Common myeloid progenitor, CD34-positive (primary cell): Measurements from ENCODE around the gene TBC1D9. TPM values are rescaled to one million over a fixed set of nuclear protein-coding genes. Genes with fewer than 3 reads are reported as not detected.

ENCODE experiments used
- CTCF ChIA-PET: fragments of 350-600 bp; sonication (Branson Sonifier 250); formaldehyde crosslinking; loops from one replicate; lab custom pipeline; 2021; ENCODE audit warnings: antibody characterized with exemption; lab: Charles Lee
- POLR2A ChIA-PET: fragments of 350-600 bp; sonication (Branson Sonifier 250); formaldehyde crosslinking; loops from one replicate; lab custom pipeline; 2021; ENCODE audit warnings: antibody characterized with exemption; lab: Charles Lee
- DNase-seq, 3 donors: peaks; one replicate each; pipeline versions ENCODE4 v3.0.0 to v3.0.0-alpha.2; 2013
- H3K27ac ChIP-seq, 2 experiments: 1 replicate in 1 of 2; 2 replicates in 1 of 2; pipeline ENCODE4 v1.7.0; 2013; ENCODE audit warnings: inconsistent platforms in 2 of 2, low read length in 2 of 2, mild to moderate bottlenecking in 2 of 2, low read depth in 1 of 2, moderate library complexity in 1 of 2; ENCODE audit not compliant: severe bottlenecking in 2 of 2, insufficient read depth in 1 of 2, poor library complexity in 1 of 2
- H3K27me3 ChIP-seq, 5 experiments: replicated peaks in 2 of 5; 1 replicate in 3 of 5; 2 replicates in 2 of 5; pipeline versions ENCODE4 v1.6.1 to v1.7.0; 2013; ENCODE audit warnings: low read length in 4 of 5, mild to moderate bottlenecking in 2 of 5, moderate library complexity in 2 of 5, inconsistent platforms in 1 of 5; ENCODE audit not compliant: insufficient read depth in 5 of 5, control insufficient read depth in 4 of 5
- H3K36me3 ChIP-seq, 4 experiments: 1 replicate in 2 of 4; 2 replicates in 2 of 4; pipeline versions ENCODE4 v1.6.1 to v1.7.0; 2013; ENCODE audit warnings: low read length in 3 of 4, control low read depth in 1 of 4, mild to moderate bottlenecking in 1 of 4; ENCODE audit not compliant: control insufficient read depth in 4 of 4, insufficient read depth in 4 of 4
- H3K4me1 ChIP-seq, 4 experiments: 1 replicate in 3 of 4; 2 replicates in 1 of 4; pipeline versions ENCODE4 v1.6.1 to v1.7.1; 2013; ENCODE audit warnings: low read length in 3 of 4, mild to moderate bottlenecking in 3 of 4, control low read depth in 1 of 4, inconsistent platforms in 1 of 4, moderate library complexity in 1 of 4; ENCODE audit not compliant: control insufficient read depth in 4 of 4, insufficient read depth in 4 of 4; ENCODE audit errors: control extremely low read depth in 1 of 4
- H3K4me3 ChIP-seq, 7 experiments: 1 replicate in 4 of 7; 2 replicates in 3 of 7; pipeline versions ENCODE4 v1.5.1 to v1.7.0; 2013; ENCODE audit warnings: mild to moderate bottlenecking in 7 of 7, low read length in 6 of 7, moderate library complexity in 6 of 7, inconsistent platforms in 2 of 7, low read depth in 2 of 7, control low read depth in 1 of 7; ENCODE audit not compliant: insufficient read depth in 4 of 7, control insufficient read depth in 1 of 7; ENCODE audit errors: extremely low read depth in 1 of 7
- H3K9me3 ChIP-seq, 5 experiments: 1 replicate in 4 of 5; 2 replicates in 1 of 5; pipeline versions ENCODE4 v1.6.1 to v1.7.1; 2013; ENCODE audit warnings: low read length in 4 of 5, mild to moderate bottlenecking in 2 of 5, inconsistent platforms in 1 of 5, low read depth in 1 of 5, moderate library complexity in 1 of 5; ENCODE audit not compliant: control insufficient read depth in 4 of 5, insufficient read depth in 2 of 5; ENCODE audit errors: control extremely low read depth in 1 of 5
- WGBS: methylation state at CpG from one replicate; pipeline ENCODE4 v1.1.5; 2013; ENCODE audit not compliant: insufficient coverage; 5-methylcytosine and 5-hydroxymethylcytosine counted together
- polyA plus RNA-seq: library from polyadenylated mRNA; unstranded; fragments of 120-200 nt; gene quantifications from one replicate; pipeline ENCODE4 v1.2.1, GENCODE V29; 2013

The TBC1D9 gene
- polyA plus RNA-seq = 0.71 TPM

- ChIA-PET POLR2A (interaction anchor here (0.6 kb wide), 2 partner anchors 142 to 1498 kb away, joined by 3 to 4 read pairs; no protein-coding TSS in a partner anchor), CTCF (interaction anchor here (1.1 to 1.4 kb wide), 4 partner anchors 17 to 39 kb away, joined by 3 to 6 read pairs (median 4); no protein-coding TSS in a partner anchor)
- Histone ChIP-seq H3K9me3 (peaks cover 0 to 1% (median 0%) of the 10 kb centered on the region in 5 experiments), H3K27ac (no peak within 1 kb of the TSS), H3K4me3 (peak within 1 kb of the TSS; percentile 43 to 81 (median 70)), H3K27me3 (peaks cover 9 to 37% (median 14%) of the 10 kb centered on the region in 5 experiments), H3K36me3 (no peaks in the 10 kb centered on the region), H3K4me1 (peaks cover 0 to 19% (median 14%) of the 10 kb centered on the region in 4 experiments)
- WGBS = 0% methylated on average over 68 of the region's 73 CpGs
- peak; percentile 79 to 88 (median 88) for DNase-seq
Observed at GRCh38 chr4:140756319-140757231, at the start of gene TBC1D9. Gene TBC1D9 (minus strand): TSS chr4:140756385. CDS start chr4:140756045, 340 bp downstream.

- DNase-seq = no peak
- Histone ChIP-seq H3K9me3 (no peaks in the 10 kb centered on the region), H3K27me3 (no peaks in the 10 kb centered on the region), H3K27ac (no peak overlapping the region), H3K4me3 (no peak overlapping the region), H3K36me3 (no peaks in the 10 kb centered on the region), H3K4me1 (peaks cover 0 to 3% (median 1%) of the 10 kb centered on the region in 4 experiments)
- CTCF ChIA-PET = no interaction called here
- POLR2A ChIA-PET = no interaction called here
Observed at GRCh38 chr4:140805293-140805692, 49.1 kb upstream of the TBC1D9 start.

DNA sequence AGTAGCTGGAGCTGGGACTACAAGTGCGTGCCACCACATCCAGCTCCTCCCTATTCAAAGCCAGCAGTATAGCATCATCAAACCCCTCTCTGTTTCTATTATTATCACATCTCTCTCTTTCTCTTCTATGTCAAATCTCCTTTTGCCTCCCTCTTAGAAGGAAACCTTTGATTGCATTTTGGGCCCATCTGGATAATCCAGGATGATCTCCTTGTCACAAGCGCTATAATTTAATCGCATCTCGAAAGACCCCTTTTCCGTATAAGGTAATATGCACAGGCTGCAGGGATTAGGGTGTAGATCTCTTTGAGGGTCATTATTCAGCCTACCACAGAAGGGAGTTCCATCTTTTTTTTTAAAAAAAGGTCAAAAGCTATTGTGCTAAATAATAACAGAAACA is 46.4 kb upstream of the TBC1D9 start:
- Histone ChIP-seq H3K27me3 (no peaks in the 10 kb centered on the region), H3K36me3 (no peaks in the 10 kb centered on the region), H3K9me3 (no peaks in the 10 kb centered on the region), H3K4me3 (no peak overlapping the region), H3K4me1 (peaks cover 0 to 2% (median 0%) of the 10 kb centered on the region in 4 experiments), H3K27ac (no peak overlapping the region)
- 100% methylated on average over 5 of the region's 5 CpGs for WGBS
- POLR2A ChIA-PET = interaction anchor here (0.7 kb wide), 1 partner anchor 431 kb away, joined by 6 read pairs; no protein-coding TSS in a partner anchor
- CTCF ChIA-PET = no interaction called here
- no peak for DNase-seq

GRCh38 chr4:140800666-140801065 is 44.5 kb upstream of the TBC1D9 start:
- Histone ChIP-seq H3K4me3 (no peak overlapping the region), H3K36me3 (no peaks in the 10 kb centered on the region), H3K27ac (no peak overlapping the region), H3K4me1 (peaks cover 0 to 2% (median 0%) of the 10 kb centered on the region in 4 experiments), H3K27me3 (no peaks in the 10 kb centered on the region), H3K9me3 (no peaks in the 10 kb centered on the region)
- ChIA-PET CTCF (interaction anchor here (0.7 kb wide), 1 partner anchor 13 kb away, joined by 3 read pairs; no protein-coding TSS in a partner anchor), POLR2A (no interaction called here)
- DNase-seq = peak; percentile 9 to 63 (median 51)
- WGBS = 39% methylated on average over 2 of the region's 5 CpGs

DNA sequence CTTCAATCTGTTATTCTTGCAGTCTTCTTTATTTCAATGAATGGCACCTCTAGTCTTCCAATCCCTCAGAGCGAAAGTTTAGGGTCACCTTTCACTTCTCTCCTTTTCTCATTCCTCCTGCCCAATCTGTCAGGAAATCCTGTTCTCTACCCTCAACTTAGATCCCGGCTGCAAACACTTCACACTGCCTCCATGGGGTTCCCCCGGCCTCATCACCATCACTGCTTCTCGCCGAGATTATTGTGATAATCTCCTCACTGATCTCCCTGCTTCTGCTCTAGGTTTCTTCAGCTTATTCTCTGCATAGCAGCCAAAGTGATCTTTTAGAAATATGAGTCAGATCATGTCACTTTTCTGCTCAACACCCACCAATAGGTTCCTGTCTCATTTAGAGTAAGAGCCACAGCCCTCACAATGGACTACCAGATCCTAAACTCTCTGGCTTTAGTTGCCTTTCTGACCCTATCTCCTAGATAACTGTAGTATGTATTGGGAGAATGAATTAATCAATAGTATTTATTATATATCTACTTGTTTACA is 43.6 kb upstream of the TBC1D9 start:
- H3K4me3 ChIP-seq = no peak overlapping the region
- POLR2A ChIA-PET = no interaction called here
- H3K36me3 ChIP-seq = no peaks in the 10 kb centered on the region
- no peak overlapping the region for H3K27ac ChIP-seq
- no peak for DNase-seq
- CTCF ChIA-PET = interaction anchor here (0.7 kb wide), 1 partner anchor 14 kb away, joined by 3 read pairs; no protein-coding TSS in a partner anchor
- H3K27me3 ChIP-seq = no peaks in the 10 kb centered on the region
- no peaks in the 10 kb centered on the region for H3K9me3 ChIP-seq
- WGBS = 88% methylated on average over 5 of the region's 5 CpGs
- peaks cover 0 to 2% (median 0%) of the 10 kb centered on the region in 4 experiments for H3K4me1 ChIP-seq

GRCh38 chr4:140793291-140793690 is 37.1 kb upstream of the TBC1D9 start:
- no peak overlapping the region for H3K4me3 ChIP-seq
- no peak overlapping the region for H3K27ac ChIP-seq
- POLR2A ChIA-PET = interaction anchor here (0.6 to 0.7 kb wide), 2 partner anchors 17 to 1985 kb away, joined by 4 to 8 read pairs; no protein-coding TSS in a partner anchor
- H3K27me3 ChIP-seq = no peaks in the 10 kb centered on the region
- DNase-seq = no peak
- 80% methylated on average over 2 of the region's 2 CpGs for WGBS
- no peaks in the 10 kb centered on the region for H3K4me1 ChIP-seq
- CTCF ChIA-PET = no interaction called here
- no peaks in the 10 kb centered on the region for H3K36me3 ChIP-seq
- peaks cover 0 to 5% (median 0%) of the 10 kb centered on the region in 5 experiments for H3K9me3 ChIP-seq
